ENCODE data around the gene SUSD6.

The SUSD6 gene

DNA sequence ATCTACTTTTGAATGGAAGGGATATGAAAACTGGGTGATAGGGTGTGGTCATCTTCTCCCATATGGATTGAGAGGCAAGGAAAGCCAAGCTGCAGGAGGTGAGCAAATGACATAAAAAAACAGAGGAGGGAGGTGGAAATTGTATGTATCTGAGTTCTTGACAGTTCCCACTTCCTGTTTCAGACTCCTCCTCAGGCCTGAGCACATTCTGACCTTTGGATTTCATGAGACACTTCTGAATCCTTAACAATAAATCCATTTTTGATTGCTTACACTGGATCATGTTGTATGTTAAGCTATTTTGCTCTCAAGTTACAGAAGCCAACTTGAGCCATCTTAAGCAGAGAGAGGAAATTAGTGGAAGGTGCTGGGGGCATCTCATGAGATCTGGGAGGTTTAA, 143.9 kb downstream of the SUSD6 start:
- H4K8ac ChIP-seq (ENCODE audit: low read length), result no peak overlapping the region
- no peak for DNase-seq
- no peak overlapping the region for H2BK12ac ChIP-seq (ENCODE audit: low read length in 2 of 2)
- no peaks in the 10 kb centered on the region for H3K36me3 ChIP-seq (ENCODE audit: control insufficient read depth in 1 of 2, insufficient read depth in 2 of 2, low read depth in 1 of 2, low read length in 2 of 2)
- no peak overlapping the region for H3K18ac ChIP-seq (ENCODE audit: low read depth in 1 of 2, low read length in 2 of 2)
- H3K9me3 ChIP-seq (ENCODE audit: control insufficient read depth, low read length), result no peaks in the 10 kb centered on the region
- H3K23ac ChIP-seq (ENCODE audit: low read length in 2 of 2), result no peak overlapping the region
- no peak overlapping the region for H3K9ac ChIP-seq (ENCODE audit: low read length)
- H2AK5ac ChIP-seq (ENCODE audit: low read length, severe bottlenecking), result no peak overlapping the region
- no peaks in the 10 kb centered on the region for H3K27me3 ChIP-seq (ENCODE audit: control insufficient read depth in 1 of 2, insufficient read depth in 1 of 2, low read length in 2 of 2)
- no peaks in the 10 kb centered on the region for H3K79me1 ChIP-seq (replicated peaks; ENCODE audit: low read length, poor library complexity, severe bottlenecking)
- H3K14ac ChIP-seq (ENCODE audit: low read length in 2 of 2), result no peak overlapping the region
- H4K91ac ChIP-seq (ENCODE audit: low read length), result no peak overlapping the region
- H3K27ac ChIP-seq (ENCODE audit: low read length, poor library complexity, severe bottlenecking), result no peak overlapping the region
- no peak overlapping the region for H3K4me3 ChIP-seq (ENCODE audit: insufficient read depth in 1 of 2, low read depth in 1 of 2, low read length in 2 of 2)
- peaks cover 3% of the 10 kb centered on the region for H3K4me1 ChIP-seq (ENCODE audit: control insufficient read depth, insufficient read depth, low read depth, low read length)
- no peak overlapping the region for H2BK120ac ChIP-seq (ENCODE audit: low read depth, low read length)
- no peak overlapping the region for H2BK5ac ChIP-seq (ENCODE audit: low read depth, low read length, poor library complexity, severe bottlenecking)
- no peak overlapping the region for H2AFZ ChIP-seq (ENCODE audit: low read depth, low read length)
- no peak overlapping the region for H3K4ac ChIP-seq (ENCODE audit: low read depth in 1 of 2, low read length in 2 of 2)
- no peak overlapping the region for H3K4me2 ChIP-seq (ENCODE audit: low read length, poor library complexity, severe bottlenecking)
- H2BK15ac ChIP-seq (ENCODE audit: low read depth, poor library complexity, severe bottlenecking), result no peak overlapping the region

DNA sequence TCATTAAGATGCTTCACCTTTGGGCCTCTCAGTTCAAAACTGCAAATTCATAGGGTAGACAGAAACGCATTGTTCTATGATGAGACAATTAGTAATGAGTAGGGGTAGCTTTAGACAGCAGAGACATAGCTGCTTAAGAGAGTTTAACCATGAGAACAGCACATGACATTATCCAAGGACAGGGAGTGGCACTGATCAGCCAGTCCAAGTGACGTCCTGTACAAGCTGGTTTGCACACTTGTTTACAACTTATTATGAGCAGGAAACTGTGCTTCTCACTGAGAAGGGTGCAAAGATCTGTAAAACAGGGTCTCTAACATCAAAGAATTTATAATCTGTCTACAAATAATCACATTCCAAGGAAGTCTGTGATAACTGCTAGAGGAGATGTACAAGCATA, 144.4 kb downstream of the SUSD6 start:
- H2BK15ac ChIP-seq (ENCODE audit: low read depth, poor library complexity, severe bottlenecking), result no peak overlapping the region

GRCh38 chr14:69756298-69756697, 144.9 kb downstream of the SUSD6 start:
- Histone ChIP-seq H3K9me3 (ENCODE audit: control insufficient read depth, low read length) (no peaks in the 10 kb centered on the region), H4K8ac (ENCODE audit: low read length) (no peak overlapping the region), H2AK5ac (ENCODE audit: low read length, severe bottlenecking) (no peak overlapping the region), H3K4ac (ENCODE audit: low read depth in 1 of 2, low read length in 2 of 2) (no peak overlapping the region), H3K9ac (ENCODE audit: low read length) (no peak overlapping the region), H3K4me2 (ENCODE audit: low read length, poor library complexity, severe bottlenecking) (no peak overlapping the region), H3K4me1 (ENCODE audit: control insufficient read depth, insufficient read depth, low read depth, low read length) (no peaks in the 10 kb centered on the region), H3K27me3 (ENCODE audit: control insufficient read depth in 1 of 2, insufficient read depth in 1 of 2, low read length in 2 of 2) (no peaks in the 10 kb centered on the region), H2BK12ac (ENCODE audit: low read length in 2 of 2) (no peak overlapping the region), H4K91ac (ENCODE audit: low read length) (no peak overlapping the region), H3K14ac (ENCODE audit: low read length in 2 of 2) (no peak overlapping the region), H2BK5ac (ENCODE audit: low read depth, low read length, poor library complexity, severe bottlenecking) (no peak overlapping the region), H3K18ac (ENCODE audit: low read depth in 1 of 2, low read length in 2 of 2) (no peak overlapping the region), H2AFZ (ENCODE audit: low read depth, low read length) (no peak overlapping the region), H3K4me3 (ENCODE audit: insufficient read depth in 1 of 2, low read depth in 1 of 2, low read length in 2 of 2) (no peak overlapping the region), H3K36me3 (ENCODE audit: control insufficient read depth in 1 of 2, insufficient read depth in 2 of 2, low read depth in 1 of 2, low read length in 2 of 2) (no peaks in the 10 kb centered on the region), H3K23ac (ENCODE audit: low read length in 2 of 2) (no peak overlapping the region), H2BK15ac (ENCODE audit: low read depth, poor library complexity, severe bottlenecking) (no peak overlapping the region), H2BK120ac (ENCODE audit: low read depth, low read length) (no peak overlapping the region), H3K79me1 (replicated peaks; ENCODE audit: low read length, poor library complexity, severe bottlenecking) (no peaks in the 10 kb centered on the region), H3K27ac (ENCODE audit: low read length, poor library complexity, severe bottlenecking) (no peak overlapping the region)
- no peak for DNase-seq
- 96% methylated on average over 3 of the region's 3 CpGs for WGBS

More for the DNA sequence above, 144.4 kb downstream of the SUSD6 start:
- H3K4me2 ChIP-seq (ENCODE audit: low read length, poor library complexity, severe bottlenecking), result no peak overlapping the region
- H4K91ac ChIP-seq (ENCODE audit: low read length), result no peak overlapping the region
- no peak overlapping the region for H3K27ac ChIP-seq (ENCODE audit: low read length, poor library complexity, severe bottlenecking)
- no peak overlapping the region for H2BK5ac ChIP-seq (ENCODE audit: low read depth, low read length, poor library complexity, severe bottlenecking)
- H3K23ac ChIP-seq (ENCODE audit: low read length in 2 of 2), result no peak overlapping the region
- 64% methylated on average over 2 of the region's 2 CpGs for WGBS
- H2AK5ac ChIP-seq (ENCODE audit: low read length, severe bottlenecking), result no peak overlapping the region
- no peak overlapping the region for H3K9ac ChIP-seq (ENCODE audit: low read length)
- H3K18ac ChIP-seq (ENCODE audit: low read depth in 1 of 2, low read length in 2 of 2), result no peak overlapping the region
- H4K8ac ChIP-seq (ENCODE audit: low read length), result no peak overlapping the region
- no peak for DNase-seq
- H2BK120ac ChIP-seq (ENCODE audit: low read depth, low read length), result no peak overlapping the region
- no peak overlapping the region for H3K4me3 ChIP-seq (ENCODE audit: insufficient read depth in 1 of 2, low read depth in 1 of 2, low read length in 2 of 2)
- H3K4ac ChIP-seq (ENCODE audit: low read depth in 1 of 2, low read length in 2 of 2), result no peak overlapping the region
- H3K79me1 ChIP-seq (replicated peaks; ENCODE audit: low read length, poor library complexity, severe bottlenecking), result no peaks in the 10 kb centered on the region
- no peak overlapping the region for H2BK12ac ChIP-seq (ENCODE audit: low read length in 2 of 2)
- H3K27me3 ChIP-seq (ENCODE audit: control insufficient read depth in 1 of 2, insufficient read depth in 1 of 2, low read length in 2 of 2), result no peaks in the 10 kb centered on the region
- H3K4me1 ChIP-seq (ENCODE audit: control insufficient read depth, insufficient read depth, low read depth, low read length), result no peaks in the 10 kb centered on the region
- no peak overlapping the region for H2AFZ ChIP-seq (ENCODE audit: low read depth, low read length)
- H3K36me3 ChIP-seq (ENCODE audit: control insufficient read depth in 1 of 2, insufficient read depth in 2 of 2, low read depth in 1 of 2, low read length in 2 of 2), result no peaks in the 10 kb centered on the region
- no peaks in the 10 kb centered on the region for H3K9me3 ChIP-seq (ENCODE audit: control insufficient read depth, low read length)
- no peak overlapping the region for H3K14ac ChIP-seq (ENCODE audit: low read length in 2 of 2)

DNA sequence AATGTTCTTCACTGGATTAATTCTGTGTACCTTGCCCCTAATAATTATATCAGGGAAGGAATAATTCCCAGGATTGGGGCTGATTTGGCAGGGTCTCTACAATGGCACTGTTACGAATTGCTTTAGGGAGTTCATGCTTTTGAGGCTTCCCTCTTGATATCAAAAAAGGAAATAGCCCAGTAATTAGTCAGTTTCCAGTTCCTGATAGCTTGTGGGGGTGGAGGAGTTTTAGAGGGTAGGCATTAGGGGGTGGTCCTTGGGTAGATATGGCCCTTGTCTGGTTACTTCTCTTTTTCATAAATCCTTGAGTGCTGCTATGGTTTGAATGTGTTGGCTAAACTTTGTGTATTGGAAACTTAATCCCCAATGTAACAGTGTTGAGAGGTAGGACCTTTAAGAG, 149.4 kb downstream of the SUSD6 start:
- no peak overlapping the region for H2BK5ac ChIP-seq (ENCODE audit: low read depth, low read length, poor library complexity, severe bottlenecking)
- H3K27me3 ChIP-seq (ENCODE audit: control insufficient read depth in 1 of 2, insufficient read depth in 1 of 2, low read length in 2 of 2), result no peaks in the 10 kb centered on the region
- H4K8ac ChIP-seq (ENCODE audit: low read length), result no peak overlapping the region
- H3K4ac ChIP-seq (ENCODE audit: low read depth in 1 of 2, low read length in 2 of 2), result no peak overlapping the region
- no peak overlapping the region for H3K18ac ChIP-seq (ENCODE audit: low read depth in 1 of 2, low read length in 2 of 2)
- no peak overlapping the region for H2AFZ ChIP-seq (ENCODE audit: low read depth, low read length)
- DNase-seq, result no peak
- H3K23ac ChIP-seq (ENCODE audit: low read length in 2 of 2), result no peak overlapping the region
- peaks cover 2% of the 10 kb centered on the region for H3K79me1 ChIP-seq (replicated peaks; ENCODE audit: low read length, poor library complexity, severe bottlenecking)
- H2AK5ac ChIP-seq (ENCODE audit: low read length, severe bottlenecking), result no peak overlapping the region
- no peak overlapping the region for H3K27ac ChIP-seq (ENCODE audit: low read length, poor library complexity, severe bottlenecking)
- no peak overlapping the region for H2BK15ac ChIP-seq (ENCODE audit: low read depth, poor library complexity, severe bottlenecking)
- 50% methylated on average over 1 of the region's 1 CpG for WGBS
- H3K9ac ChIP-seq (ENCODE audit: low read length), result no peak overlapping the region
- no peak overlapping the region for H4K91ac ChIP-seq (ENCODE audit: low read length)
- no peaks in the 10 kb centered on the region for H3K9me3 ChIP-seq (ENCODE audit: control insufficient read depth, low read length)
- H2BK120ac ChIP-seq (ENCODE audit: low read depth, low read length), result no peak overlapping the region
- H3K4me2 ChIP-seq (ENCODE audit: low read length, poor library complexity, severe bottlenecking), result no peak overlapping the region
- no peak overlapping the region for H3K4me3 ChIP-seq (ENCODE audit: insufficient read depth in 1 of 2, low read depth in 1 of 2, low read length in 2 of 2)
- H3K14ac ChIP-seq (ENCODE audit: low read length in 2 of 2), result no peak overlapping the region
- H2BK12ac ChIP-seq (ENCODE audit: low read length in 2 of 2), result no peak overlapping the region
- H3K36me3 ChIP-seq (ENCODE audit: control insufficient read depth in 1 of 2, insufficient read depth in 2 of 2, low read depth in 1 of 2, low read length in 2 of 2), result no peaks in the 10 kb centered on the region
- no peaks in the 10 kb centered on the region for H3K4me1 ChIP-seq (ENCODE audit: control insufficient read depth, insufficient read depth, low read depth, low read length)

All from mesenchymal stem cell (in vitro differentiated cells and primary cell).